Upper lobe of left lung (tissue), 6 donors: ENCODE results near the gene OR52K2. TPM values are rescaled to one million over a fixed set of nuclear protein-coding genes. Genes with fewer than 3 reads are reported as not detected.
A peak's percentile ranks its signal among the peaks of the same experiment; 100 is the strongest.

Experiments
- ATAC-seq, 2 donors: fragments of 200-7000 bp; cut with Tn5 transposase; one replicate each; pipeline ENCODE4 v1.9.1; 2022; ENCODE audit warnings: mild to moderate bottlenecking in 2 of 2, moderate library complexity in 2 of 2; ENCODE audit not compliant: low FRiP score in 2 of 2
- DNase-seq, 2 donors: peaks; one replicate each; pipeline ENCODE4 v3.0.0-alpha.2; 2019 to 2020
- H3K27ac ChIP-seq, 4 donors: fragments of 200-600 bp; sonication (generic); one replicate each; pipeline ENCODE4 v1.5.1; 2016 to 2019
- H3K27me3 ChIP-seq, 4 donors: fragments of 200-600 bp; sonication (generic); one replicate each; pipeline ENCODE4 v1.5.1; 2017 to 2019
- H3K36me3 ChIP-seq, 4 donors: fragments of 200-600 bp; sonication (generic); one replicate each; pipeline ENCODE4 v1.5.1; 2016 to 2019
- H3K4me1 ChIP-seq, 4 donors: fragments of 200-600 bp; sonication (generic); one replicate each; pipeline ENCODE4 v1.5.1; 2018 to 2019
- H3K4me3 ChIP-seq, 4 donors: fragments of 200-600 bp; sonication (generic); one replicate each; pipeline ENCODE4 v1.5.1; 2017 to 2019; ENCODE audit warnings: mild to moderate bottlenecking in 2 of 4, moderate library complexity in 1 of 4
- H3K9me3 ChIP-seq, 4 donors: fragments of 200-600 bp; sonication (generic); one replicate each; pipeline ENCODE4 v1.5.1; 2018 to 2019
- EP300 ChIP-seq, 4 donors: sonication (generic); formaldehyde crosslinking; IDR thresholded peaks; one replicate each; pipeline ENCODE4 v1.5.1; 2017; ENCODE audit warnings: antibody characterized with exemption in 4 of 4, control low read depth in 2 of 4
- POLR2A ChIP-seq, 4 donors: fragments of 450-650 bp; IDR thresholded peaks; one replicate each; pipeline ENCODE4 v1.5.1; 2016 to 2017; ENCODE audit warnings: antibody characterized with exemption in 4 of 4, mild to moderate bottlenecking in 2 of 4
- POLR2AphosphoS5 ChIP-seq, 2 donors: sonication (generic); formaldehyde crosslinking; IDR thresholded peaks; one replicate each; pipeline ENCODE4 v1.5.1; 2017; ENCODE audit warnings: antibody characterized with exemption in 2 of 2
- WGBS, 2 donors: methylation state at CpG; one replicate each; pipeline ENCODE4 v1.1.5; 2017 to 2018; 5-methylcytosine and 5-hydroxymethylcytosine counted together
- total RNA-seq, 6 donors: library from RNA; depleted of rRNA in 4 of 6; stranded (reverse); fragments of >200 nt in 4 of 6; gene quantifications; one replicate each; pipeline versions ENCODE4 v1.1.0 to v1.2.1, GENCODE V29; 2016 to 2021
- TF ChIP-seq, protein P1 (sequence below), 6 experiments: fragments of 450-650 bp in 4 of 6; fragments of 200-600 bp in 2 of 6; sonication (generic) in 2 of 6; IDR thresholded peaks; one replicate each; pipeline ENCODE4 v1.5.1; 2016 to 2019; ENCODE audit warnings: antibody characterized with exemption in 6 of 6
- donor health status: DM: no; HTN: no; CAD: no; lungs with moderate emphysema.
- donor health status: DM: no; HTN: yes; CAD: no; lungs with severe emphysema.

The OR52K2 gene
- total RNA-seq, 6 donors from 2014 or later = not detected

GRCh38 chr11:4467811-4468606, 18.9 kb downstream of the OR52K2 start:
- Histone ChIP-seq H3K4me3 (no peak overlapping the region), H3K9me3 (peaks cover 0 to 12% (median 3%) of the 10 kb centered on the region in 4 donors), H3K4me1 (no peaks in the 10 kb centered on the region), H3K36me3 (no peaks in the 10 kb centered on the region), H3K27me3 (no peaks in the 10 kb centered on the region), H3K27ac (no peak overlapping the region)
- ATAC-seq (peak in 1 of 2 donors; percentile 46), DNase-seq (no peak)
- TF ChIP-seq EP300 (IDR thresholded peaks at IDR 0.05) (no peak), POLR2AphosphoS5 (IDR thresholded peaks at IDR 0.05) (no peak), POLR2A (IDR thresholded peaks at IDR 0.05) (no peak)
- TF ChIP-seq, protein P1, sequence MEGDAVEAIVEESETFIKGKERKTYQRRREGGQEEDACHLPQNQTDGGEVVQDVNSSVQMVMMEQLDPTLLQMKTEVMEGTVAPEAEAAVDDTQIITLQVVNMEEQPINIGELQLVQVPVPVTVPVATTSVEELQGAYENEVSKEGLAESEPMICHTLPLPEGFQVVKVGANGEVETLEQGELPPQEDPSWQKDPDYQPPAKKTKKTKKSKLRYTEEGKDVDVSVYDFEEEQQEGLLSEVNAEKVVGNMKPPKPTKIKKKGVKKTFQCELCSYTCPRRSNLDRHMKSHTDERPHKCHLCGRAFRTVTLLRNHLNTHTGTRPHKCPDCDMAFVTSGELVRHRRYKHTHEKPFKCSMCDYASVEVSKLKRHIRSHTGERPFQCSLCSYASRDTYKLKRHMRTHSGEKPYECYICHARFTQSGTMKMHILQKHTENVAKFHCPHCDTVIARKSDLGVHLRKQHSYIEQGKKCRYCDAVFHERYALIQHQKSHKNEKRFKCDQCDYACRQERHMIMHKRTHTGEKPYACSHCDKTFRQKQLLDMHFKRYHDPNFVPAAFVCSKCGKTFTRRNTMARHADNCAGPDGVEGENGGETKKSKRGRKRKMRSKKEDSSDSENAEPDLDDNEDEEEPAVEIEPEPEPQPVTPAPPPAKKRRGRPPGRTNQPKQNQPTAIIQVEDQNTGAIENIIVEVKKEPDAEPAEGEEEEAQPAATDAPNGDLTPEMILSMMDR (IDR thresholded peaks at IDR 0.05) = no peak
- 60 to 77% methylated on average over 3 of the region's 3 CpGs for WGBS, 2 donors

- no peak for TF ChIP-seq EP300 (IDR thresholded peaks at IDR 0.05)
- no peak for TF ChIP-seq POLR2A (IDR thresholded peaks at IDR 0.05)
- TF ChIP-seq, protein P1 (IDR thresholded peaks at IDR 0.05) = no peak
- TF ChIP-seq POLR2AphosphoS5 (IDR thresholded peaks at IDR 0.05) = no peak
- DNase-seq (no peak), ATAC-seq (no peak)
- Histone ChIP-seq H3K27ac (no peak overlapping the region), H3K36me3 (no peaks in the 10 kb centered on the region), H3K4me3 (no peak overlapping the region), H3K4me1 (no peaks in the 10 kb centered on the region), H3K9me3 (no peaks in the 10 kb centered on the region), H3K27me3 (no peaks in the 10 kb centered on the region)
- 83 to 88% methylated on average over 1 of the region's 1 CpG for WGBS, 2 donors
Measured at GRCh38 chr11:4479644-4480043, 30.5 kb downstream of the OR52K2 start.

DNA sequence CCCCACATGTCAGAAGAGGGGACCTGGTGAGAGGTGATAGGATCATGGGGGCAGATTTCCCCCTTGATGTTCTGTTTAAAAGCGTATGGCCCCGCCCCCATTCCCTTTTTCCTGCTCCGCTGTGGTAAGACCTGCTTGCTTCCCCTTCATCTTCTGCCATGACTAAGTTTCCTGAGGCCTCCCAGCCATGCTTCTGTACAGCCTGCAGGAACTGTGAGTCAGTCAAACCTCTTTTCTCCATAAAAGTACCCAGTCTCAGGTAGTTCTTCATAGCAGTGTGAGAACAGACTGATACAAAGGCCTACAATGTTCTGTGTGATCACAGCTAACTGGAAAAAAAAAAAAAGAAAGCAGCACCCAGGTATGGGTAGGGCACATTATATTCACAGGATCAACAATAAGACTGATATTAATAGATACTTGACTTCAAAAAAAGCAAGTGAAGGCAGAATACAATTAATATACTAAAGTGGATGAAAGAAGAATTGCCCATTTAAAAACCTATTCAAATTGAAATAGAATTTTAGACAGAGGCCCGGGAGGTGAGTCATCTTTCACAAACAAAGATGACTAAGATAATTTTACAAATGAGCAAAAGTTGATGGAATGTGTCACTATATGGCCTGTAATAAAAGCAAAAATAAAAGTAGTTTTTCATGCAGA, 31.6 kb downstream of the OR52K2 start:
- WGBS, 2 donors = 66 to 79% methylated on average over 4 of the region's 4 CpGs
- H3K27me3 ChIP-seq = no peaks in the 10 kb centered on the region

GRCh38 chr11:4481240-4481582, 32.1 kb downstream of the OR52K2 start:
- H3K4me3 ChIP-seq = no peak overlapping the region
- TF ChIP-seq POLR2A (IDR thresholded peaks at IDR 0.05) = no peak
- TF ChIP-seq, protein P1 (IDR thresholded peaks at IDR 0.05) = no peak
- TF ChIP-seq POLR2AphosphoS5 (IDR thresholded peaks at IDR 0.05) = no peak
- no peak for TF ChIP-seq EP300 (IDR thresholded peaks at IDR 0.05)
- no peak overlapping the region for H3K27ac ChIP-seq
- no peaks in the 10 kb centered on the region for H3K9me3 ChIP-seq
- no peaks in the 10 kb centered on the region for H3K4me1 ChIP-seq
- DNase-seq (no peak), ATAC-seq (no peak)
- H3K36me3 ChIP-seq = no peaks in the 10 kb centered on the region
- H3K27me3 ChIP-seq = no peaks in the 10 kb centered on the region

More for the DNA sequence above, 31.6 kb downstream of the OR52K2 start:
- H3K4me3 ChIP-seq = no peak overlapping the region
- no peaks in the 10 kb centered on the region for H3K36me3 ChIP-seq
- DNase-seq = no peak
- no peak for ATAC-seq
- no peaks in the 10 kb centered on the region for H3K4me1 ChIP-seq
- H3K27ac ChIP-seq = no peak overlapping the region
- H3K9me3 ChIP-seq = no peaks in the 10 kb centered on the region
- TF ChIP-seq, protein P1 (IDR thresholded peaks at IDR 0.05) = no peak
- TF ChIP-seq POLR2A (IDR thresholded peaks at IDR 0.05) = no peak
